Stimulated activated CD4-positive, alpha-beta T cell treated with anti-CD3 and anti-CD28 coated beads, Interleukin-4, amount 100 ng/mL, for 4 hours (primary cell): ENCODE data around the gene THSD4.
"Not testable (repeated sequence)": the region's sequence is repeated elsewhere in the genome, so short reads cannot be mapped to it uniquely, and the experiment has no call there.

Source experiments
- DNase-seq, 2 experiments: peaks; one replicate each; pipeline ENCODE4 v3.0.0-alpha.2; 2020

The THSD4 gene

GRCh38 chr15:71393383-71393782 lies 278.1 kb downstream of the THSD4 start:
- no peak for DNase-seq

DNA sequence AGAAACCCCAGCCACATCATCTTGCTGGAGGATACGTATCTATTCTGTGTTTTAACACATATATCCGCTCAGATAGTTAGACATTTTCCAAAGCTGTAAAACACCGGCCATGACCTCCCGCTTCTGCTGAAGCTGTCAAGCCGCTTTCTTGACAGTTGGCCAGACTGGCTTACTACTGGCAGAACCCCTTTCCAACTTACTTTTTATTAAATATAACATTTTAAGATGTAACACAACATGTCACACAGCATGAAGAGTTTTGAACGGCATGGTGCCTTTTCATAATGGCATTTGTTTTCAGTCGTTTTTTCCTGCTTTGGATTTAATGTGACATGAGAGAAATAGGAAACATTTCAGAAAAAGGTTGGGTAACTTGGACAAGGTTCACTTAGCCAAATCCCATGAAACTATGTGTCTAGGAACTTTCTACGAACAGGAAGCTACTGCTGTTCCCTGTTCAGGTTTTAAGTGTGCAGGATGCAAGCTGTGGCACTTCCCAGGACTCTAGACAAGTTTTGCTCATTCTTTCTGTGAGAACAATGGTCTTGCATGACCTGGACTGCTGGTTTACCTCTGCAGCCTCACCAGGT lies 281.4 kb downstream of the THSD4 start:
- DNase-seq, result no peak

GRCh38 chr15:71397377-71397776 lies 282.1 kb downstream of the THSD4 start:
- DNase-seq, result no peak

GRCh38 chr15:71400294-71400693 lies 285.0 kb downstream of the THSD4 start:
- no peak for DNase-seq

DNA sequence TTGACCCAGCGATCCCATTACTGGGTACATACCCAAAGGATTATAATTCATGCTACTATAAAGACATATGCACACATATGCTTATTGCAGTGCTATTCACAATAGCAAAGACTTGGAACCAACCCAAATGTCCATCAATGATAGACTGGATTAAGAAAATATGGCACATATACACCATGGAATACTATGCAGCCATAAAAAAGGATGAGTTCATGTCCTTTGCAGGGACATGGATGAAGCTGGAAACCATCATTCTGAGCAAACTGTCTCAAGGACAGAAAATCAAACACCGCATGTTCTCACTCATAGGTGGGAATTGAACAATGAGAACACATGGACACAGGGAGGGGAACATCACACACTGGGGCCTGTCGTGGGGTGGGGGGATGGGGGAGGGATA lies 286.5 kb downstream of the THSD4 start:
- DNase-seq, result not testable (repeated sequence)

DNA sequence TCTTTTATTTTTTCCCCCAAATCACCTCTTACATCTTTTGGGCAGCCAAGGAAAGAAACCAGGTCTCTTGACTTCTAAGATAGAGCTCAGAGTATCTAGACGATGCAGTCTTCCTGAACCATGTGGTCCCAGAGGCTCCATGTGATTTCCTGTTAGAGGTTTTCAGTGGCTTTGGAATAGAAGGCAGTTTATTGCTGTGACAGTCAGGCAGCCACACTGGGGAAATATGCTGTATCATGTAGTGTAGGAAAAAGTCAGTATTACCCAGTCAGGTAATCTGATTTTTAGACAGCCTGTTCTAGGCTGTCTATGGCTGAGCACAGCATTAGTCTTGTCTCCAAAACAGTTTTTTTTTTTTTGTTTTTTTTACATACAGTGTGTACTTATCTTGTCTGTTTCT lies 294.3 kb downstream of the THSD4 start:
- DNase-seq, result no peak

- no peak for DNase-seq
These were observed 295.1 kb downstream of the THSD4 start for GRCh38 chr15:71410347-71410746.

GRCh38 chr15:71411538-71412482 lies 296.5 kb downstream of the THSD4 start:
- no peak for DNase-seq

DNA sequence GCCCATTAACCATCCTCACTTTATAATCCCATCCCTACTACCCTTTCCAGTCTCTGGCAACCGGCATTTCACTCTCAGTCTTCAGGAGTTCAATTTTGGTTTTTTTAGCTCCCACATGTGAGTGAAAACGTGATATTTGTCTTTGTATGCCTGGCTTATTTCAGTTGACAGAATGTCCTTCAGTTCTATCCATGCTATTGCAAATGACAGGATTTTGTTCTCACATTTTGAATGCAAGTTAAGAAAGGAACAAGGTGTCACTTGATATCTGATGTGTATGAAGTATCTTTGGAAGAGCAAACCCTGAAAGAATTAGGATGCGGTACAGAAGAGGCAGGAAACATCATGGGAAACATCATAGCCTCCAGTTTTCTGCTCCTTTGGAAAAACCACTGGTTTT lies 298.1 kb downstream of the THSD4 start:
- DNase-seq, result no peak

DNA sequence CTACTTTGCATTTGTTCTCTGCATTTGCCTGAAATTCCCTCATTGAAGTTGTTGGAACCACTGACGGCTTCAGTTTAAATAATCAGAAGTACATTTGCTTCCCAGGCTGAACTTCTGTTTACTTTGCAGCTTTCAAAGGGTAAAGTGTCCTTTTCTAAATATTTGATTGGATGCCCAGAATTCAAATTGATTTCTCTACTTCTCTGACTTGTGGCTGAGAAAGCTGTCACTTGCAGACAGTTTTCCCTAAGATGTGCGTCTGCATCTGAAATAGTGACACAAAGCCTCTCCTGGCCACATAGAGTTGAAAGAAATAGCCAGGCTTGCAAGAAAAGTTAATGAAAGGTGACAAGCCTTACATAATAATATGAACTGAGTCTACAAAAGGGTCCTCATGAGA lies 299.6 kb downstream of the THSD4 start:
- DNase-seq, result no peak

- no peak for DNase-seq
These were observed 307.4 kb downstream of the THSD4 start for GRCh38 chr15:71422530-71423259.

DNA sequence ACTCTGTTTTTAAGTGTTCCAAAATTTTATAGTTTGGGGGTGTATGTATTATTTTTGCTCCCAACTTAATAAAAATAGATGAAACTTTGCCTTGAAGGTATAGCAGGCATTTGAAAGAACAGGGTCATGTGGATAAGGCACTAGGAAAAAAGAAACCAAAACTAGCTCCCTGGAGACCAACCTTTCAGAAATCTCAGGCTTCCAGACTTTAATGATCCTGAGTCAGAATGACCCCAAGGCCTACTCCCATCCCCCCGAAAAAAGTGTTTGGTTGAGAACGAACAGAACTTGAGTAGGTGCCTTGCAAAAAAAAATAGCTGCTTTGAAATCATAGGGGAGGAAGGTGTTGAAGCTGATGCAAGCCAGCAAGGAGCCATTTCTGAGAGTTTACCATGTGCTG lies 309.5 kb downstream of the THSD4 start:
- no peak for DNase-seq

DNA sequence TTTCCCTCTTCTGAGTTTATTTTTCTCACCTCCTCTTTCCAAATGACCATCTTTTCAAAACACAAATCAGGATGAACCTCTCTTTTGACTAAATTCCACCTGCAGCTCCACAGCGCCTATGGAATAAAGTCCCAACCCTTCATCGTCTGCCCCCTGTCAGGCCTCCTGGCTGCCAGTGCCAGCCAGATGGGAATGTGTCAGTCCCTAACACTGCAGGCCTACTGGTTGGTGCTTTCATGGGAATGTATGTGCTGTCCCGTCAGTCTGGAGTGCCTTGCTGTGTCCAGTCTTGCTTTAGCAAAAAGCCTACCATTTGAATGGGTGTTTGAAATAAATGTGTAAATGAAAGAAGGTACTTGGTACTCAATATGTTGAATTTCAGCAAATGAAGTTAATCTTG lies 310.1 kb downstream of the THSD4 start:
- DNase-seq, result no peak

DNA sequence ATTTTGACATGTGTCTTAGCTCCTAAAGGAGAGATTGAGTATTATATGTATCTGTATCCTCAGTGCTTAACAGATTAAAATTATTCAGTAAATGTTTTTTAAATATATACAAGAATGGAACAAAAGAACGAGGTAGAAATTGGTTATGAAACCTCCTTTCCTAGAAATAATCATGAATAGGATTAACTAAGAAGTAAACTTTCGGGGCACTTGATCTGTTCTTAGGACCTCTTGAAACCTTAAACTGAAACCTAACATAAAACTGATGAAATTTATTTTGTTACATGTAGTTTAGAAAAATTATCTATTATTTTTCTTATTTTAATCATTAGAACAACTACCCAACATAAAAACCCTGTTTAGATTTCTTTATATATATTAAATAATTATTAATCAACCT lies 311.5 kb downstream of the THSD4 start:
- DNase-seq, result no peak

DNA sequence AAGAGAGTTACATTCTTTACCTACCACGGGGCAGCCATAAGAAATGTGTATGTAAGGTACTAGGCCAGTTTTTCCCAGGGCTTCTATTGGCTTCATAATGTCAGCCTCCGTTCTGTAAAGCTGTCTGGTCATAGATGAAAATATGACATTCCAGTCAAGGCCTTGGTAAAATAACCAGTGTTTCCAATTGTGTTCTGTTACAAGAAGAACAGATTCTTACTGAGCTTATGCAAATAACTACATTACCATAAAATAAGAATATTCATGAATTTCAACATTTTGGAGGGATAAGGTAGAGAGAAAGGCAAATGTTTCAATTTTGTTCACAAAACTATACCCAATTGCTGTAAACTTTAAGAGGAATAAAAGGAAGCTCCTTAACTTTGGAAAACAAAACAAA lies 315.5 kb downstream of the THSD4 start:
- DNase-seq, result no peak

- no peak for DNase-seq
These were observed 316.4 kb downstream of the THSD4 start for GRCh38 chr15:71431343-71432336.

- DNase-seq, result no peak
These were observed 318.1 kb downstream of the THSD4 start for GRCh38 chr15:71433402-71433801.

DNA sequence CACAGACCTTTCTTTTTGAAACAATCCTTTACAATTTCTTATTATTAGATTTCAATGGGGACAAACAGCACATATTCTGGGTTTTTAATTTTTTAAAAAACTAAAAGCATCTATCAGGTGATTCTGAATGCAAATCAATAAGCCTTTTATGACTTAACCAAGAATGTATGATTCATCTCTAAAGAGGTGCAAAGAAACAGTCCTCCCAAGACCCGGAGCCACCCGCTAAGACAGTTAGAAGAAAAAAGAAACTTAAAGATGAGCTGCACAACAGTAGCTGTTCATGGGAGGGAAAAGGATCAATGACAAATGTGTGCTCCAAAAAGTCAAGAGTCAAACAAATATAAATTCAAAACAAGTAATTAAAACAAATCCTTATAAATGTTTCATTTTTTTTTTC lies 319.5 kb downstream of the THSD4 start:
- no peak for DNase-seq

GRCh38 chr15:71435552-71435951 lies 320.3 kb downstream of the THSD4 start:
- DNase-seq, result no peak

DNA sequence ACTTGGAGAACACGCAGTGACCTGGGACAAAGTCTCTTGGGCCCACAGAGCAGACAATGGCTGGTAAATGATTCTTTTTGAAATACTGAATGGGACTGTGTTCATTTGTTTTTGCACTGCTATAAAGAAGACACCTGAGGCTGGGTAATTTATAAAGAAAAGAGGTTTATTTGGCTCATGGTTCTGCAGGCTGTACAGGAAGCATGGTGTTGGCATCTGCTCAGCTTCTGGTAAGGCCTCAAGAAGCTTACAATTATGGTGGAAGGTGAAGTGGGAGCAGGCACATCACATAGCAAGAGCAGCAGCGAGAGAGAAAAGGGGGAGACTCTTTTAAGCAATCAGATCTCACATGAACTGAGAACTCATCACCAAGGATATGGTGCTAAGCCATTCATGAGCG lies 321.6 kb downstream of the THSD4 start:
- no peak for DNase-seq

DNA sequence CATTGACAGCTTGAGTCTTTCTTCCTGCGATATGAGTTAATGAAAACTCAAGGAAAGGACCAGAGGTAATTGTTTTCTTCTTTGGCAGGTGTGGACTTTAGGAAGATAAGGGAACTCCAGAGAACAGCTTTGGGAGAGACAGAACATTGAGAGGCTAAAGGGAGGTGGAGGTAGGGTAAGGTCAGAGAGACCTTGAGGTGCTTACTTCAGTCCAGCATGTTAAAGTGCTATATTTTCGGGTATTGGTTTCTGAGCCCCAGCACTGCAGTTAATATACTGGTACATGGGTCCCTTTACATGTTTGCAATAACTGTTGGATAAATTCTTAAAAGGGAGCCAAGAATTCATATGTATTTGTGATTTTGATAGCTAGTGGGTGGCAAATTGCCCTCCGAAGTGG lies 322.1 kb downstream of the THSD4 start:
- no peak for DNase-seq

DNA sequence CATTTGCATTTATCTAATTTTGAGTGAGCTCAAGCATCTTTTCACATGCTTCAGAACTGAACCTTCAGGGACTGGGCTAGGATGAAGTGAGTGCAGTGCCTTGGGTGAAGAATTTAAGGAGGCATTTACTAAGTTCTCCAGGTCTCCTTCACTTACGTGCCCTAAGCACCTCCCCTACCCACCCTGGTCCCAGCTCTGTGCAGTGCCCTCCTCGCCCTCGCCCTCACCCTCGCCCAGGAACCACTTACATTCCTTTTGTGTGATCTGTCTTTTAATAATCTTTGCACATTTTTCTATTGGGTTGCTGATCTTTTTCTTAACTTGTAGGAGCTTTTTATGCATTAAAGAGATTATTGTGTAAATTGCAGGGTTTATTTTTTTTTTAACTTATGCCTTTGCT lies 322.6 kb downstream of the THSD4 start:
- DNase-seq, result no peak

GRCh38 chr15:71439478-71439877 lies 324.2 kb downstream of the THSD4 start:
- not testable (repeated sequence) for DNase-seq
